Activated CD4-positive, CD25-positive, alpha-beta regulatory T cell (primary cell): Measurements from ENCODE around the gene NSMF.
A peak's percentile ranks its signal among the peaks of the same experiment; 100 is the strongest.
"Not testable (repeated sequence)": the region's sequence is repeated elsewhere in the genome, so short reads cannot be mapped to it uniquely, and the experiment has no call there.

Experiments
- DNase-seq, 4 experiments: peaks; one replicate each; lab custom pipeline; 2025; lab: John Stamatoyannopoulos, UW

The NSMF gene

DNA sequence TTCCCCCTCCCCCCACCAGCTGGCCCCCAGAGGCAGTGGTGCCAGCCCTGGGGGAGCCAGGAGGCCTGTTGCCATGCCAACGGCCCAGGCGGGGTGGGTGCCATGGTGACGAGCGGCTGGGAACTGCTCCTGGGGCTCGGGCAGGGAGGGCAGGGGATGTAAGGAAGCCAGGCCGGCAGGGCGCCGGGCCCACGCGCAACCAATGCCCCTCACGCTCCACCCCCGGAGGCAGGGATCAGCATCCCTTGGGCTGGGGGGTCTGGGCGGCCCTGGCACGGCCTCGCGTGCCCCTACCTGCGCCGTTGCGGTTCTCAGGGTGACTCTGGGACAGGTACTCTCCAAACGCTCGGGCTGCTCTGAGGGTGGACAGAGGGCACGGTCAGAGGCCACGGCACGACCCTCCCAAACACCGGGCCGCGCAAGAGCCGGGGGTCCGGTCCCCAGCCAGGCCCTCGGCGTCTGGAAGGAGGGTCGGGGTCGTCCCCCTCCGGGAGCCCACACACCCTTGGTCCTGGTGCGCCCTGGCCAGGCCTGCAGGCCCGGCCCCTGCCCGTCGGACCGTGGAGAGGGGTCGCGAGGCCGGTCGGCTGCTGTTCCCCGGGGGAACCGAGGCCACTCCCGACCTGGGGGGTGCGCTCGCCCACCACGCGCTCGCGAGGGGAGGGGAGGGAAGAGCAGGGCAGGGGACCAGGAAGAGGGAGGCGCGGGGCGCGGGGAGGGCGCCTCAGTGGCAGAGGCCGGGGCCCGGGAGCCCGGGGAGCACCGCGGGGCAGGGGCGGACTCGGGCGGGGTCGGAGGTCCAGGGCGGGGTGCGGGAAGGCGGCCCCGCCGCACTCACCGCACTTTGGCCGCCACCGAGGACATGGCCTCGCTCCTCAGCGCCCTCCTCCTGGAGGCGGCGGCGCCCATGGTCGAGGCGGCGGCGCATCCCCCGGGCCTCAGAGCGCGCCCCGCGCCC, 661 bp downstream of the NSMF start:
- DNase-seq, result no peak

DNA sequence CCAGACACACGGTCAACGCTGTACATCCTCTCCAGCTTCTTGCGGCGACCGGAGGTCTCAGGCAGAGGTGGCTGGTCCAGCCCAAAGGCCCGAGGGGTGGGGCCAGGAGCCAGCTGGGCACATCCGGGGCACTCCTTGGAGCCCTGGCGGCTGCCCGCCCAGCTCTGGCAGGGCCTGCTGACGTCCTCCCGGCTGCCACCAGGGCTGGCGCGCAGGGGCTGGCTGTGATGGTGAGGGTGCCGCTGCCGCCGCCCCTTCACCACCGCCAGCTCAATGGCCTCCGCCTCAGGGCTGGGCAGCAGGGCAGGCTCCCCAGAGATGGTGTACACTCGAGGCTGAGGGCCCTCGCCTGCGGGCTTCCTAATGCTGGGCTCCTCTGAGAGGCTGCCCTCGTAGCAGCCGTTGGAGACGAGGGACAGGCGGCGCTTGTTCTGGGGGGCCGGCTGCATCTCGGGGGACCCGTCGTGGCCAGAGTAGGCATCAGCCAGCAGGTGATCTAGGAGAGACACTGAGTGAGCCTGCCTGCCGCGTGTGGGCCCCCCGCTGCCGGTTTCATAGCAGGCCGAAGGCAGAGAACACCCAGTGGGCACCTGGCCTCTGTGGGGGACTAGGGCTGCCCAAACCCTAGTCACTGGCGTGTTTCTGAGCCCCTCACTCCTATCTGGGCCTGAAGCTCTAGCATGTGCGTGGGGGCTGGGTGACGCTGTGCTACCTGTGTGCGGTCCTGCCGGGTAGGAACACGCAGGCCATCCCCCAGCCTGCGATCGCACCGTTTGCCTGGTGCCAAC, 1.5 kb downstream of the NSMF start:
- DNase-seq, result no peak

DNA sequence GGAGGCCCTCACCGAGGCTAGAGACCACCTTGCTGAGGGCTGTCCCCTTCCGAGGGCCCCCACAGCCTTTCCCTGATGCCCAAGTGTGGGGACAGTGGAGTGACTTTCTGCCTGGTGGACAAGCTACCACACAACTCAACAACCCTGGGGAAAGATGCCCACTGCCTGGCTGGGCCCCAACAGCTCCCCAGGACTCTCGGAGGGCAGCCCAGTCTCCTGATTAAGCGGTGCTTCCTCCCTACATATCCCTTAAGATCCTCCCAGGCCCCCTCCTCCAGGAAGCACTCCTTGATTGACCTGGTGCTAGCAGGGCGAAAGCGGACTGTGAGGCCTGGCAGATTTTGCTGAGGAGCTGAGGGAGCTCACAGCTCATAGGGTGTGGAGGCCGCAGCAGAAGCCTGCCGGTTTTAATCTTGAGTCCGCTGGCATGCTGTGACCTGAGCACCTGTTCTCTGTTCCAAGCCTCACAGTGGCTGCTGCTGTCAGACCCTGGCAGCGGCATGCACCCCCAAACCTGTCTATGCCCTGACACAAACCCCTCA, 2.2 kb downstream of the NSMF start:
- DNase-seq, result no peak

DNA sequence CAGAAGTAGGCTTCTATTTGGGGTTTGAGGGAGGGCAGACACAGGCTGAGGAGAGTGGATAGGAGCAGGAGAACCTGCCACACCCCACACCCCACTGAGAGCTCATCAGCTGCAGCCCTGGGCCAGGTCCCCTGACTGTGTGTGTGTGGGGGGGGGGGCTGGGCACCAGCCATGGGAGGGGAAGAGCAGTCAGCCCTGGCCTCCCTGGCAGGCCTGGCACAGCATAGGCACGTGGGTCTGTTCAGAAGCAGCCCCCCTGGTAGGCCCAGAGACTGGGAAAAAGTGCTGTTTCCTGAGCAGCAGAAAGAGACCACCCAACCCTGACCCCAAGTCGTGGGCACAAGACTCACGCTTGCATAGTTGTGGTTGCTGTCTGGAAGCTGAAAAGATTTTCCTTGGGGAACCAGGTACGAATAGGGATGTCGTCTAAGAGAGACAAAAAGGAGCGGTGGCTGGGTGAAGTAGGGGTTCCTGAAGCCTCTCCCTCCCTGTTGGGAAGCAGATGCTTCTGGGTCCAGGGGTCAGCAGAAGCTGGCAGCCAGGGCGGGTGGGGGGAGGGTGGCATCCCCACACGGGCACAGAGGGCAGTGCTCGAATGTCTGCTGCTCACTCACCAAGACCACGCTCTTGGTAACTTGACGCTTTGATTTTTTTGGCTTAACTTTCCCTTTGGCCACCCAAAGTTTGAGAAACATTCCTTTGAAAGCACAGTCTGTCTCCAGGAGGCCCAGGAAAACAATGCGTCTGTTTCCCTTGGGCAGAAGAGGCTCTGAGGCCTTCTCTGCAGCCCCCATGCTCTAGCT, 2.9 kb downstream of the NSMF start:
- no peak for DNase-seq

DNA sequence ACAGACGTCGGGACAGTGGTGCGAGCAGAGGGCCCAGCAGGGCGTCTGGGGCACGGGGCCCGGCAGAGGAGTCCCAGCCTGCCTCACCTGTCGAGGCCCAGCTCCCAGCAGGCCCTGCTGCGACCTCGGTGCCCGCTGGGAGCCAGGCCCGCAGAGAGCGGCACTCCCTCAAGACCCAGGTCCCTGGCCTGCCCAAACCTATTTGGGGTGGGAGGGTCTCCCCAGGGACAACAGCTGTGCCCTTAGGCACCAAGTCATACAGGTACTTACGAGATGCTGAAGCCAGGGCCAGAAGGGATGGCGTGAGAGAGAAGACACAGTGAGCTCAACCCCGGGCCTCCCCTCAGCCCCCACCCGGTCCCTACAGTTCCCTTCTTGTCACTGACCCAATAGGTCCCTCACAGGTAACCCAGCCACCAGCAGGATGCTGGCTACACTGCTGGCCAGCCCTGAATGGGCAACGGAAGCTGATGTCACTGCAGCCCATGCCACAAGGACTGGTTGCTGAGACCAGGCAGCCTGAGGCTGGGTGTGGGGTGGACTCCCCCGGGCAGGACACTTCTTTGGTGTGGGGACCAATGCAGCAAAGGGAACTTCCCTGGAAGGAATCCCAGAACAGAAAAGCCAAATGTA, 3.7 kb downstream of the NSMF start:
- no peak for DNase-seq

DNA sequence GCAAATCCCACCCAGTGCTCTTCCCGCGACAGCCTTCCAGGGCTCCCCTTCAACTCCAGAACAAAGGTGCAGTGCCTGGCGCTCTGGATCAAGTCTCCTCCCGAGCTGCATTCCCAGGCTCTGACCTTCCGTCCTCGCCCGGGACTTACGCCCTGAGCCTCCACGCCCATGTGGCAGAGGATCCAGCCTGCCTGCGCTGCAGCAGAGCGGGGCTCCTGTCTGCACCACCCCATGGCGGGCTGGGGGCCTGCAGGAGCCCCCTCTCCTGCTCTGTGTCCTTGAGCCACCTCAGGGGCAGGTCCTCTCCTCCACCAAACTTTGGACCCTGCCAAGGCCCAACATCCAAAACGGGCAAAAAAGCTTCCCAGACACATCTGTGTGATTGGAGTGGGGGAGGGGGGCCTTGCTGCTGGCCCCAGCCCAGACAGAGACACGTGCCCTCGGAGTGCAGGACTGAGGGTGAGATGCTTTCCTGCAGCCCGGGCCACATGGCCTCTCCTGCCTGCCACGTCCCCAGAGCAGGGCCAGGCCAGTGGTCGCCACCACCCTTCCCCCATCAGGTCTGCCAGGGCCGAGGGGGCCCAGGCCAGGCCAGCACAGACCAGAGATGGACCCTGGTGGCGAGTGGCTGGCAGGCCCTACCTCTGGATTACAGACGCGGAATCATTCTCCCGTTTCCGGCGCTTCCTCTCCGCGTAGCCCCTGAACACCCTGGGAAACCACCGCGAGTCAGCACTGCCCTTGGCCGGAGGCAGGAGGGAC, 4.4 kb downstream of the NSMF start:
- DNase-seq, result no peak

DNA sequence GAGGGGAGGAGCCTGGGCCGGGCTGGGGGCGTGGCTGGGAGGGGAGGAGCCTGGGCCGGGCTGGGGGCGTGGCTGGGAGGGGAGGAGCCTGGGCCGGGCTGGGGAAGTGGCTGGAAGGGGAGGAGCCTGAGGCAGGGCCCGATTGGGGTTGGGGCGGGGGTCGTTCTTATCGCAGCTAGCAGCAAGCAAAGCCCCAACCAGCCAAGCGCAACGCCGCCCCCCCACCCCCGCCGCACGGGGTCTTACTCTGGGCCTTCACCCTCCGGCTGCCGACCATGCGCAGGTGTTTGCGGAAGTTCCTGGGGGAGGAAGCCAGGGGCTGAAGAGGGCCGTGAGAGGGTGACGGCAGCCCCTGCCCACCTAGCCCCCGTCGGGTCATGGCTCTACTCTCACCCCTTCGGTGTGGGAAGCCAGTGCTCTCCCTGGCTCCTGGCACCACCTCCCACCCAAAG, 5.0 kb downstream of the NSMF start:
- no peak for DNase-seq

DNA sequence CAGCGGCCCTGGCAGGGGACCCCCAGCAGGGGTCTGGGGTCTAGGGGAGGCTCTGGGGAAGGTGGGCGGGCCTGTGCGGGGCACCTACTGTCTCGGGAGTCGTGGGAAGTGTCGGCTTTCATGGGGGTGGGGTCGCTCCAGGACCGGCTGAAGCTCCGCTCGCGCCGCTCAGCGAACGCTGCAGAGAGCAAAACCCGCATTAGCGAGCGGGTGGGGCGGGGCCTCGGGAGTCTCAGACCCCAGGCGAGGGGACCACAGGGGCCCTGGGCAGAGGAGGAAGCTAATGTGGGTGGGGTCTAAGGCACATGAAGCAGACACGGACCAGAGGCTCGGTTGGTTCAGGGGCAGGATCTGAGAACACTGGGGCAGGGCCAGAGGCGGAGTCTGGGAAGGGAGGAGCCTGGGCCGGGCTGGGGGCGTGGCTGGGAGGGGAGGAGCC, 5.5 kb downstream of the NSMF start:
- DNase-seq, result peak in 3 of 4 experiments; percentile 40 to 46 (median 45)

DNA sequence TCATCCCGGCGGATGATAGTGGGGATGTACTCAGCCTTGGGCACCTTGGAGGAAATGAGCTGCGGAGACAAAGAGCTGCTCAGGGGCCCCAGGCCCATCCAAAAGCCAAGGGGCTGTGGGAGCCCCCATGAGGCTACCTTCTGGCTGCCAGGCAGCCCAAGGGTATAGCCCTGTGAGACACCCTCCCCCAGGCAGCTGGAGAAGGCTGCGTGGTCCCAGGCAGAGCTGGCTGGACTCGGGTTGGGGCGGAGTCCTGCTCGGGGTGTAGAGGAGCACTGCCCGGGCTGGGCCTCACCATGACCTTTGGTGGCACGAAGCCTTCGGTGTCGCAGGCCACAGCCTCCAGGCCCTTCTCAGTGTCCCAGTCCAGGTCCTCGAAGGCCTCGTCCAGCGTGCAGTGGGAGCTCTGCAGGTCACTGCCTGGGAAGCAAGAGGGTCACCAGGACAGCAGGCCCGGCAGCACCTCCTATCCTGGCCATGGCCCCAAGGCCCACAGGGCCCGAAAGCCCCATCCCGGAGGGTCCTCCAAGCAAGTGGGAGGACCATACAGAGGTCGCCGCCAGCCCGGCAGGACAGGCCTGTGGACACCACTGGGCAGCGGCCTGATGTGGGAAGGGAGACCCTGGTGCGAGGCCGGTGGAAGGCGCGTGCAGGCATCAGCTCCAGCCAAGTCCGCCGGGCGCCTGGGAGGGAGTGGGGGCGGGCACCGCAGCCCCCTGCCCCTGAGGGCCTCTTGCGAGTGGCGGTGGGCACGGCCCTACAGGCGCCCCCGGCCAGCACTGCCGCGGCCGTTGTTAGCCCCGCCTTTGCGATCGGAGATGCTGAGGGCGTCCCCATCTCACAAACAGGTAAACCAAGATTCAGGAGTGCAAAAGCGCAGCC, 6.1 kb downstream of the NSMF start:
- DNase-seq, result no peak

DNA sequence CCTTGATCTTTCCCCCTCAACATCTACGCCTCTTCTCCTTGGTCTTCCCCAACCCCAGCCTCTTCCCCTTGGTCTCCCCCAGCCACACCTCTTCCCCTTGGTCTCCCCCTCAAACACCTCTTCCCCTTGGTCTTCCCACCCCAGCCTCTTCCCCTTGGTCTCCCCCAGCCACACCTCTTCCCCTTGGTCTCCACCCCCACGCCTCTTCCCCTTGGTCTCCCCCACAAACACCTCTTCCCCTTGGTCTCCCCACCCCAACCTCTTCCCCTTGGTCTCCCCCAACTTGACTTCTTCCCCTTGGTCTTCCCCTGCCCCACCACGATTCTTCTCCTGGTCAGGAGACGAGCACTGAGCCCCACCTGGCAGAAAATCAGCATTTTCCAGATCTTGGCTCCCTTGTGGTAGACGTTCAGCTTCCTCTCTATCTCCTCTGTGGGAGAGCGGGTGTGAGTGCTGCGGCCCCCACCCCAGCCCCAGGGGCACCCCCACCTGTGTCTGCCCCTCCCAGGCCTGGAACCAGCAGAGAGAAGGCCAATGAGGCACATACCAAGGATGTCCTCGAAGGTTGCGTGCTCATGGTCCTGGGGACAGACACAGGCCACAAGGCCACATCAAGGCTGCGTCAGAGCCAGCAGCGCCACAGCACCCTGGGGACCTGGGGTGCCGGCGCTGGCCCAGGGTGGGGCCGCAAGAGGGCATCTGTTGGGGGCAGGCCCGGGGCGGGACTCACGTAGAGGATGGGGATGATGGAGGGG, 7.0 kb downstream of the NSMF start:
- no peak for DNase-seq

DNA sequence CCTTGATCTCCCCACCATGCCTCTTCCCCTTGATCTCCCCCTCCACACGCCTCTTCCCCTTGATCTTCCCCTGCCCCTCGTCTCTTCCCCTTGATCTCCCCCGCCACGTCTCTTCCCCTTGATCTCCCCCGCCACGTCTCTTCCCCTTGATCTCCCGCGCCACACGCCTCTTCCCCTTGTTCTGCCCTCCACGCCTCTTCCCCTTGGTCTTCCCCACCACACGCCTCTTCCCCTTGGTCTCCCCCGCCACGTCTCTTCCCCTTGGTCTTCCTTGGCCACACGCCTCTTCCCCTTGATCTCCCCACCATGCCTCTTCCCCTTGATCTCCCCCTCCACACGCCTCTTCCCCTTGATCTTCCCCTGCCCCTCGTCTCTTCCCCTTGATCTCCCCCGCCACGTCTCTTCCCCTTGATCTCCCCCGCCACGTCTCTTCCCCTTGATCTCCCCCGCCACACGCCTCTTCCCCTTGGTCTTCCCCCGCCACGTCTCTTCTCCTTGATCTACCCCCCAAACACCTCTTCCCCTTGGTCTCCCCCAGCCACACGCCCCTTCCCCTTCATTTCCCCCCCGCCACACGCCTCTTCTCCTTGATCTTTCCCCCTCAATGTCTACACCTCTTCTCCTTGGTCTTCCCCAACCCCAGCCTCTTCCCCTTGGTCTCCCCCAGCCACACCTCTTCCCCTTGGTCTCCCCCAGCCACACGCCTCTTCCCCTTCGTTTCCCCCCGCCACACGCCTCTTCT, 7.7 kb downstream of the NSMF start:
- not testable (repeated sequence) for DNase-seq

DNA sequence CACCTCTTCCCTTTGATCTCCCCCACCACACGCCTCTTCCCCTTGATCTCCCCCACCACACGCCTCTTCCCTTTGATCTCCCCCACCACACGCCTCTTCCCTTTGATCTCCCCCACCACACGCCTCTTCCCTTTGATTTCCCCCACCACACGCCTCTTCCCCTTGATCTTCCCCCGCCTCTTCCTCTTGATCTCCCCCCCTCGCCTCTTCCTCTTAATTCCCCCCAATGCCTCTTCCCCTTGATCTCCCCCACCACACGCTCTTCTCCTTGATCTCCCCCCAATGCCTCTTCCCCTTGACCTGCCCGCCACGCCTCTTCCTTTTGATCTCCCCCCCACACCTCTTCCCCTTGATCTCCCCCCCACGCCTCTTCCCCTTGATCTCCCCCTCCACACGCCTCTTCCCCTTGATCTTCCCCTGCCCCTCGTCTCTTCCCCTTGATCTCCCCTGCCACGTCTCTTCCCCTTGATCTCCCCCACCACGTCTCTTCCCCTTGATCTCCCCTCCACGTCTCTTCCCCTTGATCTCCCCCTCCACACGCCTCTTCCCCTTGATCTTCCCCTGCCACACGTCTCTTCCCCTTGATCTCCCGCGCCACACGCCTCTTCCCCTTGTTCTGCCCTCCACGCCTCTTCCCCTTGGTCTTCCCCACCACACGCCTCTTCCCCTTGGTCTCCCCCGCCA, 8.5 kb downstream of the NSMF start:
- not testable (repeated sequence) for DNase-seq

DNA sequence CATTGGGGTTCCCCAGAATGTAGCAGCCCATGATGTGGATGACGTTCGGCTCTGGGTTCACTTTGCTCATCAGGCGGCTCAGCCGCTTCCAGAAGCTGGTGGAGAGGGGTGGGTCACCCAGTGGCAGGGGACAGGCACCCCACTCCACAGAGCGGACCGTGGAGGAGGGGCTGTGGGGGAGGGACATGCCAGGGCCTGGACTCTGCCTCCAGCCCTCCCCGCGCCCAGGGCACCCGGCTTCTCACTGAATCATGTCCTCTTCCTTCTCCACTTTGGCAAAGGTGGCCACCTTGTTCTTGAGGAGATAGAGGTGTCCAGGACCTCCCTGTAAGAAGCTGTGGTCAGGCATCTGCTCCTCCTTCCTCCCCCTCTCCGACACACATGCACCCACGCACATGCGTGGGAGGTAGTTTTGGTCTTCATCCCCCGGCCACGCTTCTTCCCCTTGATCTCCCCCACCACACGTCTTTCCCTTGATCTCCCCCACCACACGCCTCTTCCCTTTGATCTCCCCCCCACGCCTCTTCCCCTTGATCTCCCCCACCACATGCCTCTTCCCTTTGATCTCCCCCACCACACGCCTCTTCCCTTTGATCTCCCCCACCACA, 9.1 kb downstream of the NSMF start:
- no peak for DNase-seq

DNA sequence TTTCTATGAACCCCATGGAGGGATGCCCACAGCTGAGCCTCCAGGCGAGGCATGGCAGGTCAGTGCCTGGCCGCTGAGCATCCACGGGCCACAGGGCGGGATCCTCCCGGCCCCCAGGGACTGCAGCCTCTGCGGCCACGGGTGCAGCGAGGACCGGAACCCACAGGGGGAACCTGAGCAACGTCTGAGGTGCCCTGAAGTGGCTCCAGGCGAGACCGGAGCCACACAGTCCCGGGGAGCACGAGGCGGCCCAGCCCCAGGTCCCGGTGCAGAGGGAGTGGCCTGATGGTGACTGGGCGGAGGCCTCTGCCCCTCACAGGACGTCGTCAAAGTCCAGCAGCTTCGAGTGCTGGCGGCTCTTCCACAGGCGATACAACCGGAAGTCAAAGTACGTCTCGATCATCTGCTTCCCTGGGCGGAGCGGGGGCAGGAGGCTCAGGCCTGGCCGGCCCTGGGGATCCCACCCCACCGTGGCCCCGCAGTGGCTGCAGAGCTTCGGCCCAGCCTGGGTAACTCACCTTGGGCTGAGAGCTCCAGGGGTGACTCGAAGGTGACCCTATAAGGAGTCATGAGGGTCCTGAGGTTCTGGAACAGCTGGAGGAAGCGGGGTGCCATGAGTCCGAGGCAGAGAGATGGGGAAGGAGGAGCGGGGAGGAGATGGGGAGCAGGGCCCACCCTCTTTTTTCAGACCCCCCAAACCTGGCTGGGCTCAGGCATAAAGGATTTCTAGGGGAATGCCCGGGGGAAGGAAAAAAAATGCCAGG, 9.9 kb downstream of the NSMF start:
- no peak for DNase-seq

DNA sequence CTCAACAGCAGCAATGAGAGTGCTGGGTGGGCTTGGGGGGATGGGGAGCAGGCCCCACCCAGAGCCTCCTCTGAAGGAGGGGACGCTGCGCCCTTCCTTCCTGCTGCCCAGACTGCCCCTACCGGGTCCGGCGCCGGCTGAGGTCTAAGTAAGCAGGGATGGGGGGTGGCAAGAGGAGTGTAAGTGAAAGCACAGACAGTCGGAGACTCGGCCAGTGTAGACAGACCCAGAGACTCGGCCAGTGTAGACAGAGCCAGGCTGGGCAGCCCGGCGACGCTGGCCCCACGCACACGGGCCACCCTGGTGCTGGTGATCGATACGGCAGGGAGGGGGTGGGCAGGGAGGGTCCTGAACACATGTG, 10.6 kb downstream of the NSMF start:
- DNase-seq, result no peak
